Loucy (cell line): ENCODE measurements around the gene FHL1.

Source experiments
- CTCF ChIP-seq: fragments of 200-600 bp; sonication (generic); conservative IDR thresholded peaks from 2 replicates; pipeline ENCODE4 v1.5.1; 2014; ENCODE audit warnings: mild to moderate bottlenecking, antibody characterized with exemption, low read length
- EZH2phosphoT487 ChIP-seq: fragments of 200-600 bp; IDR thresholded peaks from 2 replicates; pipeline ENCODE4 v1.6.1; 2018; ENCODE audit warnings: antibody characterized with exemption, mild to moderate bottlenecking, moderate library complexity, borderline replicate concordance

- no peak for TF ChIP-seq CTCF
- no peak for TF ChIP-seq EZH2phosphoT487
Measured at GRCh38 chrX:136112286-136112685, 35.0 kb upstream of the FHL1 start.
